HG03060 (cell line): ENCODE measurements around the gene CDC26.
"Not testable (repeated sequence)": the region's sequence is repeated elsewhere in the genome, so short reads cannot be mapped to it uniquely, and the experiment has no call there.

Experiments used
- ATAC-seq: cut with Tn5 transposase; IDR thresholded peaks from one replicate; pipeline ENCODE4 v1.9.1; 2021; ENCODE audit warnings: low read depth, moderate number of reproducible peaks; ENCODE audit not compliant: unreplicated experiment

CDC26 gene

DNA sequence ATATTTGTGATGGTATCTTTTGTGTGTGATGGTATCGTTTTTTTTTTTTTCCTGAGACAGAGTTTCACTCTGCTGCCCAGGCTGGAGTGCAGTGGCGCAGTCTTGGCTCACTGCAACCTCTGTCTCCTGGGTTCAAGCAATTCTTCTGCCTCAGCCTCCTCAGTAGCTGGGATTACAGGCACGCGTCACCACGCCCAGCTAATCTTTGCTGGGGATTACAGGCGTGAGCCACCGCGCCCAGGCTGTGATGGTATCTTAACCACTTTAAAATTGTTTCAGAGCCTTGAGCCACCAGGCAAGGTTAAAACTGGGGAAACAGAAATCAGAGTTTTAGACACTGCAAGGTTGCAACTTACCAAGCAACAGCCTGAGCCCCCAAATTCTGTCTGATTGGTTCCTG is 20.9 kb upstream of the CDC26 start:
- ATAC-seq, result not testable (repeated sequence)

DNA sequence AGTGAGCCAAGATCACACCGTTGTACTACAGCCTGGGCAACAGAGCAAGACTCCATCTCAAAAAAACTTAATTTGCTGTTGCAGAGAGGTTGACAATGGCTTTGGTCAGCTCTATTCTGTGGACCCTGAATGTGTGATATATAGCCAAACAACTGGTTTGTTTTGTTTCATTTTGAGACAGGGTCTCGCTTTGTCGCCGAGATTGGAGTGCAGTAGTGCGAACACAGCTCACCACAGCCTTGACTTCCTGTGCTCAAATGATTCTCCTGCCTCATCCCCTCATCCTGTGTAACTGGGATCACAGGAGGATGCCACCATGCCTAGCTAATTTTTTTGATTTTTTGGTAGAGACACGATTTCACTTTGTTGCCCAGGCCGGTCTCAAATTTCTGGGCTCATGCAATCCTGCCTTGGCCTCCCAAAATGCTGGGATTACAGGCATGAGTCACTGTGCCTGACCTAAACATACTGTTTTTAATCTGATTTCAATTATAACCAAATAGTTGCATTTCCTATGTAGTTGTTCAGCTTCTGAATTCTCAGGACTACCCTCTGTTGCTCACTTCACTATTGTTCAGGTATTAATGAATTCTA is 18.0 kb upstream of the CDC26 start:
- ATAC-seq, result no peak

DNA sequence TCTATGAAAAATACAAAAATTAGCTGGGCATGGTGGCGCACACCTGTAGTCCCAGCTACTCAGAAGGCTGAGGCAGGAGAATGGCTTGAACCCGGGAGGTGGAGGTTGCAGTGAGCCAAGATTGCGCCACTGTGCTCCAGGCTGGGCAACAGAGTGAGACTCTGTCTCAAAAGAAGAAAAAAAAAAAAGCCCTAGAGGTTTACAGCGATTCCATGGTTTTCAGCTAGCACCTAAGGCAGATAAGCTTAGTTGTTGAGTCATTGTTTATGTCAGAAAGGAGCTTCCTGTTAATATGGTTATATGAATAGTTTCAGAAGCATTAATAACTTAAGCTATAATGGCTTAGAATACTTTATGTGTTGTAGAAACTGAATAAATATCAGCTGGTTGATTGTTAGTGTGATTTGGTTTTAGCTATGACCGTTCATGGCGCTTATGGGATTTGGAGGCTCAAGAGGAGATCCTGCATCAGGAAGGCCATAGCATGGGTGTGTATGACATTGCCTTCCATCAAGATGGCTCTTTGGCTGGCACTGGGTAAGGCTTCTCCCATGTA is 14.8 kb upstream of the CDC26 start:
- no peak for ATAC-seq

DNA sequence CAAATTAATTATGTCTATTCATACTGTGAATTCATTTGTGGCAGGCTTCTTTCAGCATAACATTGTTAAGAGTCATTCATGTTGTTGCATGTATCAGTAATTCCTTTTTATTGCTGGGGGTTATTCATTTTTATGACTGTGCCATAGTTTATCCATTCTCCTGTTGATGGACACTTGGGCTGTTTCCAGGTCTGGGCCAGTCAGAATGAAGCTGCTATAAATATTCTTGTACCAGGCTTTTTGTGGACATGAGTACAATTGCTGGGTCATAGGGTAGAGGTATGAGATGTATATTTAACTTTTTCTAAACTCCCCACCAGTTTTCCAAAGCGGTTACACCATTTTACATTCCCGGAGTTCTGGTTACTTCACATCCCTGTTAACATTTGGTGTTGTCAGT is 13.7 kb upstream of the CDC26 start:
- no peak for ATAC-seq

DNA sequence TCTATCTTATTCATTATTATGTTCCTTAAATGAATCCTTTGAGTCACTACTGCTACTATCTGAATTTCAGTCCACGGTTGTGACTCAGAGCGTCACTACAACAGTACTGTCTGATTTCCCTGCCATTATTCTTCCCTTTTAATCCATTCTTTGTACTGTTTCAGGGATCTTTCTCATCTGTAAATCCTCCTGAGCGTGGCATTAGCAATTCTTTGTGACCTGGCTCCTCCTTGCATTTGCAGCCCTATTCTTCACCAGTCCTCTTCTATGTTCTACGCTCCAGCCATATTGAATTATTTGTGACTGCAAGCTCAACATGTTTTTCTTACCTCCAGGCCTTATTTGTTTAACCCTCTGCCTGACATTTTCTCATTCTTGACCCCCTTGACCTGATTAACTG is 6.0 kb upstream of the CDC26 start:
- no peak for ATAC-seq

DNA sequence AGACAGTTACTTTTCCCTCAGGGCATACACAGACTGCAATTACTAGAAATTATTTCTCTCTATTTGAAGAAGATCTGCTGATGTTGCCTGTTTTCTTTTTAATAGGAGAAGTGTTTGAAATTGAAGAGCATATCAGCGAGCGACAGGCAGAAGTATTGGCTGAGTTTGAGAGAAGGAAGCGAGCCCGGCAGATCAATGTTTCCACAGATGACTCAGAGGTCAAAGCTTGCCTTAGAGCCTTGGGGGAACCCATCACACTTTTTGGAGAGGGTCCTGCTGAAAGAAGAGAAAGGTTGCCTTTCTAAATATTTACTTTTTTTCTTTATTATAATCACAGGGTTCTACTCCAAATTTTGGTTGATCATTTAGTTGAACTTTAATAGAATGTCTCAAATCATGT is 3.5 kb upstream of the CDC26 start:
- ATAC-seq, result no peak

DNA sequence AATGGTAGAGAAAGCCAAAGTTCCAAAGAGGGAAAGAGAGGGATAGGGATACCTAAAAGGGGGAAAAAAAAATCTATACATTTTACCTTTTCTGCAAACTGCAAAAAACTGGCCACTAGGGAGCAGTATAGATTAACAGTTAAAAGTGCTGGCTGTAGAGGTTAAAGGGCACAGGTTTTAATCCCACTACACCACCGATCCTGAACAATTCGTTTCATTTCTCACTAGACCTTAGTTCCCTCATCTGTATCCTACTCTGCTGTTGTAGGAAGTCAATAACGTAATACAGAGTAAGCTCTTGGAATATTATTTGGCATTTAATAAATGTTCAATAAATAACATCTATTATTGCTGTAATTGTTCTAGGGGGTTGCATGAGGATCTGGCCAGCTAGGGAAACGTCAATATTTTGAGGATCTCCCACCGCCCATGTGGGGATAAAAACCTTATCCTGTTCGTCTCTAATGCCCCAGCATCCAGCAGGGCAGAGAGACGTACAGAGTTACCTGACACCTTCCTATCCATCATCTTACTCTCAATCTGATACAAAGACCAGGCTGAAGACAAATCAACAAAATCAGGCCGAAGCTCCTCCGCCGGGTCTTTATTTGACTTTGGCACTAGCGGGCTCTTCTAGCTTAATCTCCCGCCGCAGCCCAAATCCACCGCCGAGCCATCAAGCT is 757 bp downstream of the CDC26 start:
- no peak for ATAC-seq

DNA sequence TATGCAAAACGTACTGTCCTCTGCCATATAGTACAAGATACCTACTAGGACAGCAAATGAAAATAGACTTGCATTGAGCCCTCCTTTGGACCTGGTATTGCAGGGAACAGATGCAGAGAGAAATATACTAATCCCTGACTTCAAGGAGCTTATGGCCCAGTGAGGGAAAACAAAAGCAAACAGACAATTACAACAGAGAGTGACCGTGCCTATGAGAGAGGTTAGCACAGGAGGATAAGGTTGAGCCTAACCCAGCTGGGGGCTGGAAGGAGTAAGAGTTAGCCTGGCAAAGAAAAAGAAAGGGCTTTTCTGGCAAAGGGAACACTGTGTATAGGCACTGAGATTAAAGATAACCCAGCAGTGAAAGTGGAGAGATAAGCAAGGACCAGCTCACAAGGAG is 5.5 kb downstream of the CDC26 start:
- ATAC-seq, result no peak

DNA sequence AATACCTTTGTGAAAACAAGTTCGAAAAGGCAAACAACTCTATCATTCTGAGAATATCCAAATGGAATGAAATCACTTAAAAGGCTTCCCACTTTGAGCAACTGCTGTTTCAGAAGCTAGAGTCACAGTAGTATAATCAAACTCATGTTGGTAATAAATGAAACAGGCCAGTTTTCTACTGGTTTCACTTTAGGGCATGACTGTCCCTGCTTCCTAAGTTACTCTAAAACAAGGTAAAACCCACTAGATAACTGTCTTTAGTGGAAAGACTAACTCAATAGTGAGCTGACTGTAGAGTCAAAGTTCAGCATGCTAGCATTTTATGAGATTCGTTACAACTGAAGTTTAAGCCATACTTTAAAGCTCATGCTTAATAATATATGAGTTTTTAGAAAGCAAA is 6.0 kb downstream of the CDC26 start:
- ATAC-seq, result no peak

DNA sequence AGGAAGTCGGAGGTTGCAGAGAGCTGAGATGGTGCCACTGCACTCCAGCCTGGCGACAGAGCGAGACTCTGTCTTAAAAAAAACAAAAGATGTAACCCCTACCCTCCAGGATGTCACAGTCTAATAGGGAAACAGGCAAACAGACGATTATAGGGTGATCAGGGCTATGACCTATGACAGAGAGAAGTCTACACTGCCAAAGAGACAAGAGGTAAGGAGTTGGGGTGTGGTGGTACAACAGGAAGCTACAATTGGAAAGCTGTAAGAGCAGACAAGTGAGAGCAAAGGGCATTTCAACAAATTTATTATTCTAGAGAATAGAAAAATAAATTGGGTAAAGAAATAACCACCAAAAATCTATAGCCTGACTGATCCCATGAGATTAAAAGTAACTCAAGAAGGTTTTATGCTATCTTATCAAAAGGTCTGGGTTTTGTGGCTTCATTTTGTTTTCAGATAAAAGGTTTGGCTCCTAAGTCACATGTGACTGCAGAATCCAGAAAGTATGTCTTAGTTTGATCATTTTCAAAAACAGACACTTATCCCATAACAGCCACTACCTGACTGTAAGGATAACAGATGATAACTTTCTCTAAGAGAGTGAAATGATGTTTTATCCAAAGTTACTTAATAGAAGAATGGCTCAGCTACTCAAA is 7.3 kb downstream of the CDC26 start:
- no peak for ATAC-seq

DNA sequence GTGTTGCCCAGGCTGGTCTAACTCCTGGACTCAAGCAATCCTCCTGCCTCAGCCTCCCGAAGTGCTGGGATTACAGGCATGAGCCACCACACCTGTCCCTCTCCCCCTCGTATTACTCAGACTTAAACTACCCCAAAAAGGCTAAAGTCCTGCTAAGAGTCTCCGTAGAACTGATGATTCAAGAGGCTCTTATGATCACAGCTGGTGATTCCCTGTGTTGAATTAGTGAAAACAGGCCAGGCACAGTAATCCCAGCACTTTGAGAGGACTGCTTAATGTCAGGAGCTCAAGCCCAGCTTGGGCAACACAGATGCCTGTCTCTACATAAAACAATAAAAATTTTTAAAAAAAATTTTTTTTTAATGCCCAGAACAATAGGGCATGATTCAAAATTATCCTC is 9.2 kb downstream of the CDC26 start:
- no peak for ATAC-seq

DNA sequence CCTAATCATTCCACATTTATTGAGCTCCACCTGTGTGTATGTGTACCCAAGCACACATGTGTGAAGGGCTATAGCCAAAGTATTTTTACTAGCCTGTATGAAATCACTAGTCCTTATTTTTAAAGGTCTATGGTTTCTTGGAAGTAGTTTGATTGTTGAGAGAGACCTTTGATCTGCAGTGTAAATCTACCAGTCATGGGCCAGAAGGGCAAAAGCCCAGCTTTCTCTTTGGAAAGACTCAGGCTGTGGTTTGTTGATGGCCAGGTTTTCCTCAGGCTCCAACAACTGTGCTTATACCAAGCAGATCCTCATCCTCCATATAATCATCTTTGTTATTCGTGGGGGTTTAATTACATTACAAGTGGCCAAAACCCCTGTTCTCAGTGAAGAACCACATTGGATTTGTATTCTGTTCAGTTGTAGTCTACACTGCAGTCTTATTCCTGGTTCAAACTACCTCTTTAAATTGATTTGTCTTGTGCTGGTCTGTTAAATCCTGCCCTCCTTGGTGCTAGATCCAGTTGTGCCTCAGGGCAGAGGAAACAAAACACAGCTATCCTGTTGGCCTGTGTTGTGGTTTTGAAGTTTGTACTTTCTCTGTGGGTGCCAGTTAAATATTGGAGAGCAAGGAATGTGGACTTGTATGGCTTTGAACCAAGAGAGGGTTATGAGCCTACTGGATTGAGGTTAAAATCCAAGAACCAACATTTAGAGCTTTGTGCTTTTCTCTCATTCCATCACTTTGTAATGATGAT is 13.3 kb downstream of the CDC26 start:
- no peak for ATAC-seq

DNA sequence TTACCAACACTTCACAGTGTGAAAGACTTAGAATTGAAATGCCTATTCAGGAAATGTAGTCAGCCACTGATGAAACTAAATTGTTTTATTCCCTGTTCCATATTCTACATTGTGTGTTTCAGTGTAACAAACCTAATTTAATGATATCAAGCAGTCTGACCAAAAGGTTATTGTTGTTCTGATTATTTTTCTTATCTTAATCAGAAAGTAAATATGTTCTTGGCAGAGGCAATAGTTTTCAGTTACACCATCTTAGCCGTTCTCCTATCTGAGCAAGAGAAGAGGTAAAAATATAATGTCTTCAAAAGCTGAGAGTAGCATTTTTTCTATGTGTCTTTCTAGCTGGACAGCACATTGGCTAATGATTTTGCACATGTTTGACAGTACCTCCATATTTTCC is 17.1 kb downstream of the CDC26 start:
- ATAC-seq, result no peak

DNA sequence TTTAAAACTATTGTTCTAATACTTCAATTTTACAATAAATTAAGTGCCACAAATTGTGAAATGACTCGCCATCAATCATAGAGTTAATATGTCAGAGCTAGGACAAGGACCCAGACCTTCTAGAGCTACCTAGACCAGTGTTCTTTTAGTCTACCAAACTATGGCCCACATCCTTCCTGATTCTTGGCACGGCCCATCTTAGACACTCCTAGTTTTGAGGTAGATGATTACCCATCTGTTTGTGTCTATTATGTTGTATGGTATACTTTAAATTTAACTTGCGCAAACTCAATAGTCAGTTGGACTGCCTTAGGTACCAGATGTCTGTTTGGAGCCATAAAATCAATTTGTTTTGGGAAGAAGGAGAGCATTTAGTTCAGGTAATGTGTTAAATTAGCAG is 17.5 kb downstream of the CDC26 start:
- ATAC-seq, result no peak

DNA sequence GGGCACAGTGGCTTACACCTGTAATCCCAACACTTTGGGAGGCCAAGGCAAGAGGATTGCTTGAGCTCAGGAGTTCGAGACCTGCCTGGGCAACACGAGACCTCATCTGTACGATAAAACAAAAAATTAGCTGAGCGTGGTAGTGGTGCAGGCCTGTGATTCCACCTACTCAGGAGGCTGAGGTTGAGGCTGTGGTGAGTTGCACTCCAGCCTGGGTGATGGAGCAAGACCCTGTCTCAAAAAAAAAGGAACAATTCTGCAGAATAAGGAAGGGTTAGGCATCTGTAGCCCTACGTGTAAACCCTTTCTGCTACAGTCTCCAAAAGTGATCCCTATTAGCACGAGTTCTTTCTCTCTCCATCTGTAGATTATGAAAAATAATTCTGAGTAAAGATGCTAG is 19.9 kb downstream of the CDC26 start:
- ATAC-seq, result no peak

DNA sequence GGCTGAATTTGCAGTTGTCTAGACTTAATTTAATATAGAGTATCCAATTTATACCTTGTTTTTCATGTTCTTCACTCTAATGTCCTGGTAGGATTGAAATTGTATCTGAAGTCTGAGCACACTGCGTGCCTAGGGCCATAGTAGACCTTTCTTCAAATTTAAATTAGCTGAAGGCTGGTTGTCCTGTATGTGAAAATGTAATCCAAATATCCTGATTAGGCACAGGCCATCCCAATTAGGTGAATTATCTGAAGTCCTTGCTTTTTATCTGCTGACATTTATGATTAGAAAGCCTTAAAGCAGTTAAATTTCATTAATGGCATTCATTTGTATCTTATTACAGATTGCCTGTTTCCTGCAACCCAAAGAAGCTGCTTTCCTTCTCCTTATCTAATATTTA is 20.4 kb downstream of the CDC26 start:
- ATAC-seq, result no peak

DNA sequence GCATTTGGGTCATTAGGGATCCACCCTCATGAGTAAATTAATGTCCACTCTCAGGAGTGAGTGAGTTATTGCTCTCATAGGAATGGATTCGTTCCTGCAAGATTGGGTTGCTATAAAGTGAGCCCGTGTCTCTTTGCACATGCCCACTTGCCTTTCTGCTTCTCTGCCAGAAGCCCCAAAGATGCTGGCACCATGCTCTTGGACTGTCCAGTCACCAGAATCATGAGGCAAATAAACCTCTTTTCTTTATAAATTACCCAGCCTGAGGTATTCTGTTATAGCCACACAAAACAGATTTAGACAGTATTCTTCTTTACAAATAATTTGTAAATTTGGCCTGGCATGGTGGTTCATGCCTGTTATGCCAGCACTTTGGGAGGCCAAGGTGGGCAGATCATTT is 24.6 kb downstream of the CDC26 start:
- ATAC-seq, result no peak

DNA sequence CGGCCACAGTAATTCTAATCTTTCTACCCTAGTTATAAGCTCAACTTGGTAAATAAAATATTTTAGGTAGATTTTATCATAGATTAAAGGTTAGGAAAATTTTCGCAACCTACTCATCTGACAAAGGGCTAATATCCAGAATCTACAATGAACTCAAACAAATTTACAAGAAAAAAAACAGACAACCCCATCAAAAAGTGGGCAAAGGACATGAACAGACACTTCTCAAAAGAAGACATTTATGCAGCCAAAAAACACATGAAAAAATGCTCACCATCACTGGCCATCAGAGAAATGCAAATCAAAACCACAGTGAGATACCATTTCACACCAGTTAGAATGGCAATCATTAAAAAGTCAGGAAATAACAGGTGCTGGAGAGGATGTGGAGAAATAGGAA is 25.7 kb downstream of the CDC26 start:
- not testable (repeated sequence) for ATAC-seq

DNA sequence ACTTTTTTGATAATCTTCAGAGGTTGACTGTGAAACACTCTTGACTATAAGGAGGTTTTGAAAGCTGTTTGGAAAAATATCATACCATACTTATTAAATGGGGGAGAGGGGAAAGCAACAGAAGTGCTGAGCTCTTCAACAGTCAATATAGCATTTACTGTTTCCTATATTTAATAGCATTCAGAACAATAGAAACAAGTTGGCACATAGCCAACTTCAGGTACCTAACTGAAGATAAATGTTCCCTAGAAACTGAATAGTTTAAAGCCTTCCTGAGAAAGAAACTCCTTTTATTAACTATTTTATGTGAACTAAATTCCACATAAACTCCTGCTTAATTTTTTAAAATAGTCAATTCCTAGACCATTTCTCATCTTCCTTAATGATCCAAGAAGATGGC is 27.7 kb downstream of the CDC26 start:
- ATAC-seq, result no peak

DNA sequence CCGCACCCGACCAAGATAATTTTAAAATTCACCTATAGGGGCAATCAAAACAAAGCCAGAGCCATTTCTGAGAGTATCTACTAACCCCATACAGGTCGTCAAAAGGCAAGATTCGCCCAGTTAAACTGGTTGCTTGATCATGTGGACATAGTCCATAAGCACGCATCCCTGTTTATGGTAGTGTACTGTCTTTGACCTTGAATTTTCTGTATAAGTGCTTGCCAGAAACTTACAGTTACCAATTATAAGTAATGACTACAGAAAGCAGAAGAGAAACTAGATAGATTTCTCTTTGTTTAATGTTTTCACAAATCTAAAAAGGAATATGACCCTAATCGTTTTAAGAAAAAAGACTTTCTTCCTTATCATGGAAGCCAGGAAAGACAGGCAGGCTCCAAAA is 28.4 kb downstream of the CDC26 start:
- no peak for ATAC-seq

DNA sequence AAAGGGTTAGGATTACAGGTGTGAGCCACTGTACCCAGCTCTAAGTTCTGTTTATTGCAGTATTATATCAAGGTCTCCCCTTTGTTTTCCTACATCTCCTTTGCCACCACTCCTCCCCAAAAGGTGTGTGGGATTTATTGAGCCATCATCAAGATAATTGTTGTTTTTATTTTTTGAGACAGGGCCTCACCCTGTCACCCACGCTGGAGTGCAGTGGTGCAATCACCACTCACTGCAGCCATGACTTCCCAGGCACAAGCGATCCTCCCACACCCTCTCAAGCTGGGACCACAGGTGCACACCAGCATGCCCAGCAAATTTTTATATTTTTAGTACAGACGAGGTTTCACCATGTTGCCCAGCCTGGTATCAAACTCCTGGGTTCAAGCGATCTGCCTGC is 29.5 kb downstream of the CDC26 start:
- ATAC-seq, result no peak
